ENCODE results near the gene FAM163A.
"Not testable (repeated sequence)": the region's sequence is repeated elsewhere in the genome, so short reads cannot be mapped to it uniquely, and the experiment has no call there.

Gene FAM163A

DNA sequence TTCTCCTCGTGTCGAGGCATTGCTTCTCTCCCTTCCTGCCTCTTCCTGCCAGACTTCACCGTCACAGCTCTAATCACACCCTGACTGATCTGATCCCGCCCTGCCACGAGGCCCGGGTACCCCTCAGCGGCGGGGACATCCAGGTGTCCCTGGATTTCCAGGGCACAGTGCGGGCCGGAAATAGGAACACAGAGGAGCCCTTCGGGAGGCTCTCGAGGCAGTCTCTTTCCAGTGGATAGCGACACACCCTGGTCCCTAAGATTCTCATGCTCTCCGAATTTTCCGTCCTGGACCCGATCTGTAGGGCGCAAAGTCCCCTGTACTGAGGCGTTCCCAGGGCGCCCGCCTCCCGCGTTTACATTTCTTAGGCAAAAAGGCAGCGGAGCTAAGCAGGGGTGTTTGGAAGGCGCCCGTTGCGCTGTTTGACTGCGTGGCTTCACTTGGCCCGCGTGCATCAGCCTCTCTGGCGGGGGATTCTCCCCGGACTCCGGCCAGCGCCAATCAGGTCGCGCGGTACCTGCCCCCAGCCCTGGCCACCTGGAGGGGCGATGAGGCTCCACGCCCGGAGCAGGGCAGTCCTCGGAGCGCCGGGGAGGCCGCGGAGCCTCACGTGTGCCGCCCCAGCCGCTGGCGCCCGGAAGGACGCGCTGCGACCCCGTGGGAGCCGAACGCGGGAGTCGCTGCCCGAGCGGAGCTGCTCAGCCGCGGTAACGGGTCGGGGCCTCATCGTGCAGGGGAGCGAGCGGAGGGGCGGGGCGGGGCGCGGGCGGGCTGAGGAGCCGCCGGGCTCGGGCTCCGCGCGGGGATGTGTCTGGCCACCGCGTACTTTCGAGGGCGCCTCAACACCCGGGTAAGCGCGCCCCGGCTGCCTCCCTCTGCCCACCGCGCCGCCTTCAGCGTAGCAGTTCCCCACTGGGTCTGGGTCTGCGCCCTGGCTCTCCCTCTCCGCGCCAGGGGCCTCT lies at the start of gene FAM163A:
TSS of gene FAM163A (plus strand) at position 575 of the 962 bp plus-strand sequence. CDS start 69,807 bp downstream, outside the sequence.
- Histone ChIP-seq H3K79me2 (ENCODE audit: insufficient read depth, low read length) (no peaks in the 10 kb centered on the region), H3K4me3 (ENCODE audit: low read depth, low read length, poor library complexity, severe bottlenecking) (no peak within 1 kb of the TSS), H3K27me3 (ENCODE audit: insufficient read depth, low read length) (no peaks in the 10 kb centered on the region), H4K20me1 (ENCODE audit: insufficient read depth, low read length) (no peaks in the 10 kb centered on the region), H3K36me3 (ENCODE audit: insufficient read depth, low read length) (no peaks in the 10 kb centered on the region), H2AFZ (ENCODE audit: low read length) (no peak within 1 kb of the TSS), H3K9me2 (ENCODE audit: low read depth, low read length) (no peaks in the 10 kb centered on the region), H3F3A (ENCODE audit: insufficient read depth, low read length) (no peaks in the 10 kb centered on the region), H3K4me2 (ENCODE audit: low read length) (no peak within 1 kb of the TSS), H3K27ac (ENCODE audit: low read depth, low read length, poor library complexity, severe bottlenecking) (no peak within 1 kb of the TSS), H3K9me3 (ENCODE audit: low read length) (no peaks in the 10 kb centered on the region), H3K9ac (ENCODE audit: low read length) (no peak within 1 kb of the TSS), H3K4me1 (ENCODE audit: insufficient read depth, low read length, severe bottlenecking) (no peaks in the 10 kb centered on the region)
- no peak for TF ChIP-seq EZH2 (IDR thresholded peaks at IDR 0.05; ENCODE audit: borderline replicate concordance, low read length)
- TF ChIP-seq, protein P1, sequence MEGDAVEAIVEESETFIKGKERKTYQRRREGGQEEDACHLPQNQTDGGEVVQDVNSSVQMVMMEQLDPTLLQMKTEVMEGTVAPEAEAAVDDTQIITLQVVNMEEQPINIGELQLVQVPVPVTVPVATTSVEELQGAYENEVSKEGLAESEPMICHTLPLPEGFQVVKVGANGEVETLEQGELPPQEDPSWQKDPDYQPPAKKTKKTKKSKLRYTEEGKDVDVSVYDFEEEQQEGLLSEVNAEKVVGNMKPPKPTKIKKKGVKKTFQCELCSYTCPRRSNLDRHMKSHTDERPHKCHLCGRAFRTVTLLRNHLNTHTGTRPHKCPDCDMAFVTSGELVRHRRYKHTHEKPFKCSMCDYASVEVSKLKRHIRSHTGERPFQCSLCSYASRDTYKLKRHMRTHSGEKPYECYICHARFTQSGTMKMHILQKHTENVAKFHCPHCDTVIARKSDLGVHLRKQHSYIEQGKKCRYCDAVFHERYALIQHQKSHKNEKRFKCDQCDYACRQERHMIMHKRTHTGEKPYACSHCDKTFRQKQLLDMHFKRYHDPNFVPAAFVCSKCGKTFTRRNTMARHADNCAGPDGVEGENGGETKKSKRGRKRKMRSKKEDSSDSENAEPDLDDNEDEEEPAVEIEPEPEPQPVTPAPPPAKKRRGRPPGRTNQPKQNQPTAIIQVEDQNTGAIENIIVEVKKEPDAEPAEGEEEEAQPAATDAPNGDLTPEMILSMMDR (IDR thresholded peaks at IDR 0.05; ENCODE audit: low read length) = no peak

DNA sequence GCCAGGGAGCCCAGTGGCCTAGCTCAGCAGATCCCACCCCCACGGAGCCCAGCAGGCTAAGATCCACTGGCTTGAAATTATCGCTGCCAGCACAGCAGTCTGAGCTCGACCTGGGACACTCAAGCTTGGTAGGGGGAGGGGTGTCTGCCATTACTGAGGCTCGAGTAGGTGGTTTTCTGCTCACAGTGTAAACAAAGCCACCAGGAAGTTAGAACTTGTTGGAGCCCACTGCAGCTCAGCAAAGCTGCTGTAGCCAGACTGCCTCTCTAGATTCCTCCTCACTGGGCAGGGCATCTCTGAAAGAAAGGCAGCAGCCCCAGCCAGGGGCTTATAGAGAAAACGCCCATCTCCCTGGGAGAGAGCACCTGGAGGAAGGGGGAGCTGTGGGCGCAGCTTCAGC lies 48.6 kb upstream of the FAM163A start:
- not testable (repeated sequence) for H3K9me2 ChIP-seq (ENCODE audit: low read depth, low read length); H3F3A ChIP-seq (ENCODE audit: insufficient read depth, low read length); H3K27ac ChIP-seq (ENCODE audit: low read depth, low read length, poor library complexity, severe bottlenecking); H3K4me3 ChIP-seq (ENCODE audit: low read depth, low read length, poor library complexity, severe bottlenecking); H3K79me2 ChIP-seq (ENCODE audit: insufficient read depth, low read length); H3K27me3 ChIP-seq (ENCODE audit: insufficient read depth, low read length); H4K20me1 ChIP-seq (ENCODE audit: insufficient read depth, low read length); H3K9ac ChIP-seq (ENCODE audit: low read length); H3K36me3 ChIP-seq (ENCODE audit: insufficient read depth, low read length); H3K4me1 ChIP-seq (ENCODE audit: insufficient read depth, low read length, severe bottlenecking); H3K4me2 ChIP-seq (ENCODE audit: low read length); H3K9me3 ChIP-seq (ENCODE audit: low read length); H2AFZ ChIP-seq (ENCODE audit: low read length)

DNA sequence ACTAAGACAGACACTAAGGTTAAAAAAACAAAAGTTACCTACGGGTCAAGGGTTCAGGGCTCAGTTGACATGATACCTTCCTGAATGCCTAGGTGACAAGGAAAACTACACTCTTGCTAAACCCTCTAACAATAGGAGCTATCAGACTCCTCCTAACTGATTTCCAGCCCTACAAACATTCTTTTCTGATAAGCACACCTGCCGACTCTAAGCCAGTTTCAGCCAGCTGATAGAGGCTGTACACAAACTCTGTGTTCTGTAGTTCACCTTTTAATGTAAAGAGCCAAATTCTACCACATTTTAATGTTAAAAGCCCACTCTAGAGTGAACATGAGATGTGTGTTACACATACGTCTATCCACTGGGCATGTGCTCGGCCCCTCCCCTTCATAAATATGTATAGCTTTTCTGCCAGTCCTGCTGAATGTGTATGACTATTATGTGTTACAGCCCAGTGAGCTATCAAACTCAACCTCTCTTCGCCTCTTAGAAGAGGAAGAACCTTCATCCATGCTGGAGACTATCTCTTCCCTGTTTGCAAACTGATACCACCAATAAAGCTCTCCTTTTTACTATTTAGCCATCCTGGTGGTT lies 40.0 kb upstream of the FAM163A start:
- Histone ChIP-seq H3F3A (ENCODE audit: insufficient read depth, low read length) (no peaks in the 10 kb centered on the region), H3K4me2 (ENCODE audit: low read length) (no peak overlapping the region), H3K79me2 (ENCODE audit: insufficient read depth, low read length) (no peaks in the 10 kb centered on the region), H3K4me3 (ENCODE audit: low read depth, low read length, poor library complexity, severe bottlenecking) (no peak overlapping the region), H3K27me3 (ENCODE audit: insufficient read depth, low read length) (no peaks in the 10 kb centered on the region), H3K9me2 (ENCODE audit: low read depth, low read length) (no peaks in the 10 kb centered on the region), H4K20me1 (ENCODE audit: insufficient read depth, low read length) (no peaks in the 10 kb centered on the region), H2AFZ (ENCODE audit: low read length) (no peak overlapping the region), H3K9me3 (ENCODE audit: low read length) (no peaks in the 10 kb centered on the region), H3K36me3 (ENCODE audit: insufficient read depth, low read length) (no peaks in the 10 kb centered on the region), H3K27ac (ENCODE audit: low read depth, low read length, poor library complexity, severe bottlenecking) (no peak overlapping the region), H3K9ac (ENCODE audit: low read length) (no peak overlapping the region), H3K4me1 (ENCODE audit: insufficient read depth, low read length, severe bottlenecking) (no peaks in the 10 kb centered on the region)
- TF ChIP-seq, protein P1 (IDR thresholded peaks at IDR 0.05; ENCODE audit: low read length) = no peak
- TF ChIP-seq EZH2 (IDR thresholded peaks at IDR 0.05; ENCODE audit: borderline replicate concordance, low read length) = no peak
